ENCODE data around the gene MRPS23. TPM values are rescaled to one million over a fixed set of nuclear protein-coding genes. Genes with fewer than 3 reads are reported as not detected.

Gene MRPS23
- total RNA-seq, result 9.1 and 9.9 TPM in 2 replicates

GRCh38 chr17:57849874-57850754 is at the start of gene MRPS23:
MRPS23 (minus strand) TSS chr17:57850044; CDS start chr17:57850010, 34 bp downstream.

Other genes starting within 250 kb of the MRPS23 start
- gene CCDC182, start 104.7 kb downstream of the MRPS23 start, total RNA-seq, result not detected in 2 replicates
- gene CUEDC1, start 105.4 kb upstream of the MRPS23 start, total RNA-seq, result 21.6 and 33.4 TPM in 2 replicates
- gene VEZF1, start 138.2 kb upstream of the MRPS23 start, total RNA-seq, result 31.5 and 44.8 TPM in 2 replicates
- 63.1 and 138 TPM in 2 replicates for gene SRSF1, start 157.2 kb upstream of the MRPS23 start, total RNA-seq
- gene DYNLL2, start 233.4 kb upstream of the MRPS23 start, total RNA-seq, result 9.7 TPM in 2 replicates